GM12878 (cell line): ENCODE measurements around the gene CTIF. TPM values are rescaled to one million over a fixed set of nuclear protein-coding genes. Genes with fewer than 3 reads are reported as not detected.
A peak's percentile ranks its signal among the peaks of the same experiment; 100 is the strongest.

Experiments used
- ATAC-seq: fragments of 200-7000 bp; cut with Tn5 transposase; 3 replicates; pipeline ENCODE4 v1.9.1; 2020; ENCODE audit warnings: mild to moderate bottlenecking, moderate library complexity
- BruUV-seq: library from RNA; stranded (reverse); fragments of 400-500 nt; replicated peaks from 2 replicates; lab custom pipeline; 2021; lab: Mats Ljungman, UMichigan
- CTCF ChIA-PET: fragments of 300-600 bp; sonication (Branson Sonifier 250); formaldehyde crosslinking; extraction: SDS; loops from one replicate; lab custom pipeline; 2021; ENCODE audit warnings: inconsistent platforms; lab: Yijun Ruan, JAX
- POLR2A ChIA-PET: fragments of 350-600 bp; formaldehyde crosslinking; extraction: SDS; loops from one replicate; lab custom pipeline; 2021; ENCODE audit warnings: inconsistent platforms; lab: Charles Lee
- RAD21 ChIA-PET: fragments of 300-600 bp; sonication (Branson Sonifier 250); formaldehyde crosslinking; loops from one replicate; lab custom pipeline; 2023; ENCODE audit warnings: antibody characterized with exemption; ENCODE audit not compliant: unreplicated experiment; lab: Charles Lee
- SMC1A ChIA-PET: fragments of 300-600 bp; sonication (Branson Sonifier 250); formaldehyde crosslinking; loops from one replicate; lab custom pipeline; 2023; ENCODE audit not compliant: unreplicated experiment, uncharacterized antibody; lab: Charles Lee
- DNase-seq: peaks from one replicate; pipeline ENCODE4 v3.0.0-alpha.2; 2011; ENCODE audit warnings: low read depth, low spot score
- FAIRE-seq: peaks from 3 replicates; lab custom pipeline; 2011; peaks lifted over from hg19 to GRCh38; lab: Jason Lieb, UNC
- H2AFZ ChIP-seq: 2 replicates; pipeline ENCODE4 v1.6.0; 2011; ENCODE audit warnings: low read depth, low read length, control low read depth; ENCODE audit not compliant: control insufficient read depth
- H3K27ac ChIP-seq: 2 replicates; pipeline ENCODE4 v1.5.1; 2011; ENCODE audit warnings: control low read depth; ENCODE audit not compliant: control insufficient read depth, insufficient read depth
- H3K27me3 ChIP-seq, 2 experiments: replicated peaks in 1 of 2; 2 replicates each; pipeline versions ENCODE4 v1.6.0 to v1.6.1; 2011; ENCODE audit warnings: low read length in 1 of 2; ENCODE audit not compliant: control insufficient read depth in 2 of 2, insufficient read depth in 2 of 2
- H3K36me3 ChIP-seq, 2 experiments: 2 replicates each; pipeline ENCODE4 v1.5.1; 2011; ENCODE audit warnings: low read length in 1 of 2; ENCODE audit not compliant: control insufficient read depth in 2 of 2, insufficient read depth in 2 of 2
- H3K4me1 ChIP-seq: 2 replicates; pipeline ENCODE4 v1.6.1; 2011; ENCODE audit warnings: mild to moderate bottlenecking, low read length, moderate library complexity, mixed read lengths; ENCODE audit not compliant: control insufficient read depth, insufficient read depth
- H3K4me2 ChIP-seq: 2 replicates; pipeline ENCODE4 v1.6.0; 2011; ENCODE audit warnings: control low read depth; ENCODE audit not compliant: control insufficient read depth, insufficient read depth
- H3K4me3 ChIP-seq: fragments of 200-600 bp; sonication (generic); 2 replicates; pipeline ENCODE4 v1.5.1; 2016
- H3K79me2 ChIP-seq: 2 replicates; pipeline ENCODE4 v1.6.0; 2011; ENCODE audit warnings: low read length; ENCODE audit not compliant: control insufficient read depth, insufficient read depth
- H3K9ac ChIP-seq: 2 replicates; pipeline ENCODE4 v1.8.0; 2011; ENCODE audit warnings: low read length, control low read depth, mixed read lengths; ENCODE audit not compliant: control insufficient read depth, insufficient read depth
- H3K9me3 ChIP-seq: replicated peaks from 3 replicates; pipeline ENCODE4 v1.5.1; 2011; ENCODE audit warnings: mild to moderate bottlenecking, low read length; ENCODE audit not compliant: control insufficient read depth, insufficient read depth
- H4K20me1 ChIP-seq: 2 replicates; pipeline ENCODE4 v1.6.0; 2011; ENCODE audit not compliant: control insufficient read depth, insufficient read depth
- ATF2 ChIP-seq: IDR thresholded peaks from 2 replicates; pipeline ENCODE4 v1.6.1; 2012; ENCODE audit warnings: low read length, inconsistent platforms
- ATF7 ChIP-seq: fragments of 450-650 bp; IDR thresholded peaks from 2 replicates; pipeline ENCODE4 v1.6.1; 2016; ENCODE audit warnings: low read depth, mild to moderate bottlenecking
- FOS ChIP-seq: IDR thresholded peaks from 3 replicates; pipeline ENCODE4 v1.6.1; 2011; ENCODE audit warnings: borderline replicate concordance; ENCODE audit not compliant: insufficient read length; ENCODE audit errors: extremely low read depth
- HDAC6 ChIP-seq: fragments of 200-600 bp; sonication (generic); IDR thresholded peaks from one replicate; pipeline ENCODE4 v1.8.0; 2017; ENCODE audit warnings: antibody characterized with exemption; ENCODE audit not compliant: unreplicated experiment
- KLF5 ChIP-seq: fragments of 450-650 bp; IDR thresholded peaks from 2 replicates; pipeline ENCODE4 v1.6.1; 2014; ENCODE audit warnings: mild to moderate bottlenecking; ENCODE audit not compliant: partially characterized antibody
- MEF2B ChIP-seq: fragments of 450-650 bp; IDR thresholded peaks from 2 replicates; pipeline ENCODE4 v1.6.1; 2018; ENCODE audit warnings: mild to moderate bottlenecking, moderate library complexity; ENCODE audit not compliant: partially characterized antibody, poor library complexity, severe bottlenecking
- MTA2 ChIP-seq: fragments of 450-650 bp; IDR thresholded peaks from 2 replicates; pipeline ENCODE4 v1.6.1; 2016; ENCODE audit warnings: low read depth, mild to moderate bottlenecking, moderate library complexity
- YY1 ChIP-seq: IDR thresholded peaks from 2 replicates; pipeline ENCODE4 v1.6.1; 2011; ENCODE audit warnings: low read depth, mild to moderate bottlenecking, low read length
- WGBS: methylation state at CpG from one replicate; pipeline ENCODE4 v1.1.6; 2016; ENCODE audit warnings: low lambda C conversion rate; ENCODE audit not compliant: insufficient replicate concordance, insufficient coverage; ENCODE audit errors: missing lambda C conversion rate; 5-methylcytosine and 5-hydroxymethylcytosine counted together
- in situ Hi-C: fragments of 300-500 bp; cut with MboI; formaldehyde crosslinking; loops from 9 replicates; pipeline ENCODE4 v1.14.3; 2018; ENCODE audit warnings: mixed read lengths
- intact Hi-C: fragments of 100-400 bp; cut with micrococcal nuclease; formaldehyde crosslinking; loops from one replicate; pipeline ENCODE4 v1.14.2; 2022; ENCODE audit not compliant: unreplicated experiment
- polyA plus RNA-seq, 11 experiments: library from polyadenylated mRNA; depleted of rRNA in 4 of 11; unstranded in 6 of 11; stranded (reverse) in 5 of 11; fragments of >200 nt; fragmentation: Nextera tagmentation in 4 of 11; fragmentation: Illumina TruSeq in 1 of 11; extraction: Ambion mirVana in 4 of 11; extraction: Trizol in 1 of 11; gene quantifications; 1 replicate in 1 of 11; 2 replicates in 10 of 11; pipeline versions ENCODE4 v1.2.1 to v1.2.3, GENCODE V29; 2011 to 2016; ENCODE audit warnings: inconsistent platforms in 2 of 11, missing spikeins in 2 of 11, low read depth in 1 of 11
- total RNA-seq, 4 experiments: library from RNA; depleted of rRNA in 3 of 4; stranded (reverse); fragments of >200 nt in 3 of 4; fragmentation: Illumina TruSeq in 1 of 4; extraction: Trizol in 1 of 4; gene quantifications; 2 replicates each; pipeline versions ENCODE4 v1.2.1 to v1.2.3, GENCODE V29; 2013 to 2021
- TF ChIP-seq, protein P1 (sequence below): fragments of 450-650 bp; IDR thresholded peaks from 2 replicates; pipeline ENCODE4 v1.6.1; 2017; ENCODE audit warnings: low read depth, mild to moderate bottlenecking, moderate library complexity
- TF ChIP-seq, protein P2 (sequence below): fragments of 150-350 bp; IDR thresholded peaks from 2 replicates; pipeline ENCODE4 v1.6.1; 2014; ENCODE audit warnings: mild to moderate bottlenecking, low read depth, low read length

Gene CTIF
- total and polyA plus RNA-seq, 10 of the 15 experiments (the other 5 are each of a cell fraction or from before 2014, with no cell fraction given) = 0.06 to 11.6 (median 2.5) TPM

GRCh38 chr18:48789259-48789812 lies 250.5 kb downstream of the CTIF start:
- intact Hi-C loops (no loop called here), in situ Hi-C loops (no loop called here)
- ChIA-PET POLR2A (interaction anchor here (1.2 to 1.5 kb wide), 3 partner anchors 15 to 34 kb away, joined by 3 to 4 read pairs (median 3); no protein-coding TSS in a partner anchor), RAD21 (interaction anchor here (1.0 to 3.1 kb wide), 2 partner anchors 10 to 12 kb away, joined by 3 to 12 read pairs; no protein-coding TSS in a partner anchor), CTCF (interaction anchor here (1.2 to 1.3 kb wide), 2 partner anchors 10 to 135 kb away, joined by 3 to 4 read pairs; no protein-coding TSS in a partner anchor), SMC1A (interaction anchor here (1.2 to 2.6 kb wide), 3 partner anchors 12 to 43 kb away, joined by 4 to 12 read pairs (median 5); no protein-coding TSS in a partner anchor)
- no peak for ATAC-seq
- Histone ChIP-seq H4K20me1 (no peaks in the 10 kb centered on the region), H3K4me2 (no peak overlapping the region), H3K4me1 (peaks cover 37% of the 10 kb centered on the region), H3K27ac (no peak overlapping the region), H3K27me3 (no peaks in the 10 kb centered on the region), H2AFZ (no peak overlapping the region), H3K79me2 (no peaks in the 10 kb centered on the region), H3K9ac (no peak overlapping the region), H3K4me3 (no peak overlapping the region), H3K36me3 (no peaks in the 10 kb centered on the region; a peak in 1 of 4 replicates), H3K9me3 (no peaks in the 10 kb centered on the region; the same call in 2 of the 3 replicates)
- DNase-seq = no peak
- no TSS peak for BruUV-seq
- TF ChIP-seq ATF7 = peak; percentile 57
- no peak for TF ChIP-seq KLF5
- FAIRE-seq = no peak

DNA sequence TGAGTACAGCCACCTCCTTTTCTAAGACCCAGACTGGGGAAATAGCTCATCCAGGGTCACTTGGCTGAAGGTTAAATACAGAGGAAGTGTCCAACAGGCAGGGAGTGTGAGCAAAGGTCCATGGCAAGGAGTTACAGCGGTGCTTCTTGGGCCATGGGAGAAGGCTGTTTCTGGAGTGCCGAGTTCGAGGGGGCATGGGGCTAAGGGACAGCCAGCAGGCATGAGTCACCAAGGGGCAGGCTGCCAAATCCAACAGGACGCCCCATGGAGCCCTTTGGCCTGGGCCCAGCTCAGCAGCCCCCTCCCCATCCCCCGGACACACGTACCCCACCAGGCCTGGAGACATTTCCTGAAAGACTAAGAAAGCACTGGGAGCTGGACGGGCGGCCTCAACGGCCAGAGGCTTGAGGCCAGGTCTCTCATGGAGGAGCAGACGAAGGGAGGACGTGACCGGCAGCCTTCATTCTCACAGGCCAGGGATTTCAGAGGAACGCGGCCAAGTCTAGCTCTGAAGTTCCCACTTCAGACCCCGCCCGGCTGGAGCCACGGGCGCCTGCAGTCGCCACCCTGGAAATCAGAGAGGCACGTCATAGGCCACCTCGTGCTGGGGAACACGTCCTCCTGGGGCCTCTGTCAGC lies 251.5 kb downstream of the CTIF start:
- CTCF ChIA-PET = interaction anchor here (1.2 to 2.2 kb wide), 5 partner anchors 11 to 134 kb away, joined by 3 to 9 read pairs (median 4); no protein-coding TSS in a partner anchor
- POLR2A ChIA-PET = interaction anchor here (1.2 to 3.2 kb wide), 4 partner anchors 11 to 35 kb away, joined by 3 to 10 read pairs (median 4); no protein-coding TSS in a partner anchor
- intact Hi-C loops (no loop called here), in situ Hi-C loops (no loop called here)
- DNase-seq (no peak), ATAC-seq (no peak), FAIRE-seq (no peak)
- RAD21 ChIA-PET = interaction anchor here (0.6 to 3.1 kb wide), 3 partner anchors 11 to 613 kb away, joined by 3 to 12 read pairs (median 3); no protein-coding TSS in a partner anchor
- Histone ChIP-seq H3K9me3 (no peaks in the 10 kb centered on the region; the same call in 2 of the 3 replicates), H3K4me2 (0 out of 2 replicates have a peak overlapping the region, but pooled peaks have one; percentile 36), H3K4me1 (peaks cover 29% of the 10 kb centered on the region), H3K27me3 (no peaks in the 10 kb centered on the region), H3K36me3 (no peaks in the 10 kb centered on the region; a peak in 1 of 4 replicates), H2AFZ (no peak overlapping the region), H3K79me2 (no peaks in the 10 kb centered on the region), H3K9ac (no peak overlapping the region), H3K27ac (peak overlapping the region; percentile 38; the same call in 1 of the 2 replicates), H4K20me1 (no peaks in the 10 kb centered on the region), H3K4me3 (no peak overlapping the region)
- 95% methylated on average over 17 of the region's 22 CpGs for WGBS
- SMC1A ChIA-PET = interaction anchor here (1.0 to 2.6 kb wide), 5 partner anchors 11 to 42 kb away, joined by 3 to 12 read pairs (median 5); no protein-coding TSS in a partner anchor
- BruUV-seq = no TSS peak
- TF ChIP-seq MEF2B (no peak), ATF2 (no peak), MTA2 (no peak), YY1 (no peak), FOS (no peak), HDAC6 (no peak)
- TF ChIP-seq, protein P1, sequence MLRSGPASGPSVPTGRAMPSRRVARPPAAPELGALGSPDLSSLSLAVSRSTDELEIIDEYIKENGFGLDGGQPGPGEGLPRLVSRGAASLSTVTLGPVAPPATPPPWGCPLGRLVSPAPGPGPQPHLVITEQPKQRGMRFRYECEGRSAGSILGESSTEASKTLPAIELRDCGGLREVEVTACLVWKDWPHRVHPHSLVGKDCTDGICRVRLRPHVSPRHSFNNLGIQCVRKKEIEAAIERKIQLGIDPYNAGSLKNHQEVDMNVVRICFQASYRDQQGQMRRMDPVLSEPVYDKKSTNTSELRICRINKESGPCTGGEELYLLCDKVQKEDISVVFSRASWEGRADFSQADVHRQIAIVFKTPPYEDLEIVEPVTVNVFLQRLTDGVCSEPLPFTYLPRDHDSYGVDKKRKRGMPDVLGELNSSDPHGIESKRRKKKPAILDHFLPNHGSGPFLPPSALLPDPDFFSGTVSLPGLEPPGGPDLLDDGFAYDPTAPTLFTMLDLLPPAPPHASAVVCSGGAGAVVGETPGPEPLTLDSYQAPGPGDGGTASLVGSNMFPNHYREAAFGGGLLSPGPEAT = no peak
- TF ChIP-seq, protein P2, sequence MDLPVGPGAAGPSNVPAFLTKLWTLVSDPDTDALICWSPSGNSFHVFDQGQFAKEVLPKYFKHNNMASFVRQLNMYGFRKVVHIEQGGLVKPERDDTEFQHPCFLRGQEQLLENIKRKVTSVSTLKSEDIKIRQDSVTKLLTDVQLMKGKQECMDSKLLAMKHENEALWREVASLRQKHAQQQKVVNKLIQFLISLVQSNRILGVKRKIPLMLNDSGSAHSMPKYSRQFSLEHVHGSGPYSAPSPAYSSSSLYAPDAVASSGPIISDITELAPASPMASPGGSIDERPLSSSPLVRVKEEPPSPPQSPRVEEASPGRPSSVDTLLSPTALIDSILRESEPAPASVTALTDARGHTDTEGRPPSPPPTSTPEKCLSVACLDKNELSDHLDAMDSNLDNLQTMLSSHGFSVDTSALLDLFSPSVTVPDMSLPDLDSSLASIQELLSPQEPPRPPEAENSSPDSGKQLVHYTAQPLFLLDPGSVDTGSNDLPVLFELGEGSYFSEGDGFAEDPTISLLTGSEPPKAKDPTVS = no peak
